Inflammatory macrophage treated with lipopolysaccharide for 1 hour (primary cell): Measurements from ENCODE around the gene SLC44A3.

Experiments used
- DNase-seq, 2 donors: peaks; one replicate each; pipeline ENCODE4 v3.0.0-alpha.2; 2020 to 2022

Gene SLC44A3

GRCh38 chr1:94909486-94909885 is 89.3 kb downstream of the SLC44A3 start:
- no peak for DNase-seq

GRCh38 chr1:94912263-94913184 is 92.4 kb downstream of the SLC44A3 start:
- DNase-seq, result no peak

- DNase-seq, result no peak
Observed at GRCh38 chr1:94917251-94917650, 97.1 kb downstream of the SLC44A3 start.

- DNase-seq, result no peak
Observed at GRCh38 chr1:94919241-94920030, 99.3 kb downstream of the SLC44A3 start.

- no peak for DNase-seq
Observed at GRCh38 chr1:94920061-94920460, 99.9 kb downstream of the SLC44A3 start.

- no peak for DNase-seq
Observed at GRCh38 chr1:94921977-94922376, 101.8 kb downstream of the SLC44A3 start.

GRCh38 chr1:94922761-94923331 is 102.7 kb downstream of the SLC44A3 start:
- no peak for DNase-seq

- no peak for DNase-seq
Observed at GRCh38 chr1:94925004-94925403, 104.8 kb downstream of the SLC44A3 start.

- no peak for DNase-seq
Observed at GRCh38 chr1:94925561-94926125, 105.5 kb downstream of the SLC44A3 start.

- no peak for DNase-seq
Observed at GRCh38 chr1:94926126-94926914, 106.2 kb downstream of the SLC44A3 start.

GRCh38 chr1:94926915-94927404 is 106.8 kb downstream of the SLC44A3 start, which contains the start of gene CNN3:
CNN3 (minus strand) TSS chr1:94927110; CDS start chr1:94926894, 216 bp downstream.
- peak; percentile 28 to 40 for DNase-seq

GRCh38 chr1:94927405-94928175 is 107.4 kb downstream of the SLC44A3 start:
- no peak for DNase-seq

- no peak for DNase-seq
Observed at GRCh38 chr1:94928293-94928939, 108.3 kb downstream of the SLC44A3 start.

GRCh38 chr1:94929351-94930217 is 109.4 kb downstream of the SLC44A3 start:
- no peak for DNase-seq

GRCh38 chr1:94931254-94931841 is 111.2 kb downstream of the SLC44A3 start:
- DNase-seq, result no peak

GRCh38 chr1:94934551-94934950 is 114.4 kb downstream of the SLC44A3 start:
- DNase-seq, result no peak

GRCh38 chr1:94935034-94935433 is 114.9 kb downstream of the SLC44A3 start:
- DNase-seq, result no peak

- no peak for DNase-seq
Observed at GRCh38 chr1:94935476-94935875, 115.3 kb downstream of the SLC44A3 start.
